ENCODE measurements around the gene NFU1.

DNA sequence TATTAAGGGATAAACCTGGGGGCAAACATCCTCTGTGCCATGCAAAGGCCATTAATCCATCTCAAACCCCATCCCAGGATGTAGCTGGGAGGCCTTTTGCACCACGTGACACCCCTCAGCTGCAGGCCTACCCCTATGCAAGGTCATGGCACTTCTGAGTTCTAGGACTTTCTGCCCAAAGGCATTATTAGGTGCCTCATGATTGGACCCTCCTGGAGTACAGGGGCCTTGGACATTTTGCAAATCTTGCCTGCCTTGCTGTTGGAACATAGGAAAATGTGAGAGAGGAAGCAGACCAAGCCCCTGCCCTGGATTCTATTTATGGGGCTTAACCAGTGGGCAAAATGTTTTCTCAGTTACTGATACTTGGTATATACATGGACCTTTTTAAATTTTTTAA lies 44.2 kb upstream of the NFU1 start:
- TF ChIP-seq, protein P1, sequence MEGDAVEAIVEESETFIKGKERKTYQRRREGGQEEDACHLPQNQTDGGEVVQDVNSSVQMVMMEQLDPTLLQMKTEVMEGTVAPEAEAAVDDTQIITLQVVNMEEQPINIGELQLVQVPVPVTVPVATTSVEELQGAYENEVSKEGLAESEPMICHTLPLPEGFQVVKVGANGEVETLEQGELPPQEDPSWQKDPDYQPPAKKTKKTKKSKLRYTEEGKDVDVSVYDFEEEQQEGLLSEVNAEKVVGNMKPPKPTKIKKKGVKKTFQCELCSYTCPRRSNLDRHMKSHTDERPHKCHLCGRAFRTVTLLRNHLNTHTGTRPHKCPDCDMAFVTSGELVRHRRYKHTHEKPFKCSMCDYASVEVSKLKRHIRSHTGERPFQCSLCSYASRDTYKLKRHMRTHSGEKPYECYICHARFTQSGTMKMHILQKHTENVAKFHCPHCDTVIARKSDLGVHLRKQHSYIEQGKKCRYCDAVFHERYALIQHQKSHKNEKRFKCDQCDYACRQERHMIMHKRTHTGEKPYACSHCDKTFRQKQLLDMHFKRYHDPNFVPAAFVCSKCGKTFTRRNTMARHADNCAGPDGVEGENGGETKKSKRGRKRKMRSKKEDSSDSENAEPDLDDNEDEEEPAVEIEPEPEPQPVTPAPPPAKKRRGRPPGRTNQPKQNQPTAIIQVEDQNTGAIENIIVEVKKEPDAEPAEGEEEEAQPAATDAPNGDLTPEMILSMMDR (IDR thresholded peaks at IDR 0.05), result no peak
- no peak for TF ChIP-seq EP300 (IDR thresholded peaks at IDR 0.05)
- TF ChIP-seq POLR2A (IDR thresholded peaks at IDR 0.05; ENCODE audit: low read depth), result no peak
